Posterior vena cava (tissue), 2 donors: ENCODE measurements around the gene LY6G6D. TPM values are rescaled to one million over a fixed set of nuclear protein-coding genes. Genes with fewer than 3 reads are reported as not detected.

Source experiments
- DNase-seq: peaks from one replicate; pipeline ENCODE4 v3.0.0-alpha.2; 2020; ENCODE audit warnings: low spot score
- intact Hi-C, 2 donors: fragments of 100-400 bp; cut with DNase I; formaldehyde crosslinking; loops; one replicate each; pipeline versions ENCODE4 v1.14.1 to v1.14.2; 2022 to 2023
- total RNA-seq, 2 donors: library from RNA; stranded (reverse); fragmentation: NEBNext Ultra II Directional; extraction: Animal tissue kit (Norgen Biotek cat#: 25700); gene quantifications; one replicate each; pipeline ENCODE4 v1.2.1, GENCODE V29; 2021
- donor health status: DM: yes; HTN: yes; CAD: no.
- donor health status: DM: yes; HTN: yes; CAD: no.

LY6G6D gene
- total RNA-seq, 2 donors from 2014 or later: not detected

- intact Hi-C loops: no loop called here
- no peak for DNase-seq
These were observed 2.9 kb upstream of the LY6G6D start for GRCh38 chr6:31712296-31712695.

GRCh38 chr6:31713465-31713864 lies 1.7 kb upstream of the LY6G6D start:
- intact Hi-C loops: loop anchor here in 1 of 2 donors (1.0 kb wide), 1 partner anchor 20 kb away; no protein-coding TSS in a partner anchor
- no peak for DNase-seq

GRCh38 chr6:31713991-31714684 lies 1.0 kb upstream of the LY6G6D start:
- intact Hi-C loops: loop anchor here in 1 of 2 donors (1.0 kb wide), 1 partner anchor 19 kb away; no protein-coding TSS in a partner anchor
- no peak for DNase-seq

GRCh38 chr6:31717499-31718222 lies 2.5 kb downstream of the LY6G6D start:
- no peak for DNase-seq

GRCh38 chr6:31718265-31718664 lies 3.1 kb downstream of the LY6G6D start:
- intact Hi-C loops: loop anchor here in 1 of 2 donors (1.0 kb wide), 1 partner anchor 48 kb away; no protein-coding TSS in a partner anchor

More at GRCh38 chr6:31717499-31718222, 2.5 kb downstream of the LY6G6D start:
- intact Hi-C loops: loop anchor here in 1 of 2 donors (1.0 kb wide), 1 partner anchor 49 kb away; no protein-coding TSS in a partner anchor

GRCh38 chr6:31719001-31719400 lies 3.9 kb downstream of the LY6G6D start:
- intact Hi-C loops: no loop called here
- DNase-seq: no peak

More at GRCh38 chr6:31718265-31718664, 3.1 kb downstream of the LY6G6D start:
- DNase-seq: no peak

GRCh38 chr6:31720196-31720770 lies 5.1 kb downstream of the LY6G6D start:
- intact Hi-C loops: loop anchor here in 1 of 2 donors (10.0 kb wide), 2 partner anchors 75 to 715 kb away; partner anchors contain the start of gene VARS1
- DNase-seq: no peak

- DNase-seq: no peak
- intact Hi-C loops: loop anchor here in 1 of 2 donors (10.0 kb wide), 2 partner anchors 73 to 717 kb away; partner anchors contain the start of gene VARS1
These were observed 6.3 kb downstream of the LY6G6D start, which contains the start of gene LY6G6C for GRCh38 chr6:31721351-31722020. Gene LY6G6C, minus strand, starts transcription at chr6:31721746. Its CDS starts 67 bp downstream, at chr6:31721679.

- intact Hi-C loops: loop anchor here in 1 of 2 donors (10.0 kb wide), 2 partner anchors 73 to 717 kb away; partner anchors contain the start of gene VARS1
- no peak for DNase-seq
These were observed 7.0 kb downstream of the LY6G6D start for GRCh38 chr6:31722173-31722572.

- intact Hi-C loops: loop anchor here in 1 of 2 donors (1.0 to 10.0 kb wide), 3 partner anchors 33 to 719 kb away; partner anchors contain the start of gene VARS1
- no peak for DNase-seq
These were observed 8.3 kb downstream of the LY6G6D start, which contains the start of gene MPIG6B for GRCh38 chr6:31723245-31723979. Gene MPIG6B, plus strand, starts transcription at chr6:31723373. Its CDS starts 11 bp downstream, at chr6:31723384.

GRCh38 chr6:31723980-31724691 lies 9.0 kb downstream of the LY6G6D start:
- intact Hi-C loops: loop anchor here in 1 of 2 donors (1.0 to 10.0 kb wide), 3 partner anchors 32 to 719 kb away; partner anchors contain the start of gene VARS1
- DNase-seq: no peak

GRCh38 chr6:31725502-31726350 lies 10.6 kb downstream of the LY6G6D start:
- DNase-seq: no peak
- intact Hi-C loops: loop anchor here in 1 of 2 donors (10.0 kb wide), 2 partner anchors 69 to 721 kb away; partner anchors contain the start of gene VARS1

GRCh38 chr6:31727034-31727716 lies 12.0 kb downstream of the LY6G6D start:
- intact Hi-C loops: loop anchor here in 1 of 2 donors (10.0 kb wide), 2 partner anchors 68 to 722 kb away; partner anchors contain the start of gene VARS1
- DNase-seq: no peak

GRCh38 chr6:31727717-31728671 lies 12.8 kb downstream of the LY6G6D start:
- DNase-seq: no peak
- intact Hi-C loops: loop anchor here in 1 of 2 donors (10.0 kb wide), 2 partner anchors 67 to 723 kb away; partner anchors contain the start of gene VARS1
